ENCODE measurements around the gene UBE4B. TPM values are rescaled to one million over a fixed set of nuclear protein-coding genes. Genes with fewer than 3 reads are reported as not detected.

The UBE4B gene
- total RNA-seq (2012; rRNA removed) (39.3 and 41.9 TPM in 2 replicates), polyA plus RNA-seq (2012; rRNA removed) (24.6 and 26.5 TPM in 2 replicates), Bru-seq, nascent RNA (percentile 80 among the genes with signal in this experiment), BruChase-seq, experiment 1, labeled RNA remaining after a 6-hour chase (percentile 92 among the genes with signal in this experiment), BruChase-seq, experiment 2, labeled RNA remaining after a 2-hour chase (percentile 83 among the genes with signal in this experiment)
- 13.6 and 17.6 TPM in 2 replicates for polyA plus RNA-seq (2012; cell fraction: cytosol; rRNA removed)
- polyA plus RNA-seq (2012; cell fraction: nucleus; rRNA removed; ENCODE audit: low replicate concordance), result 28.2 and 61.0 TPM in 2 replicates
- long read RNA-seq, full-length matches to known transcripts, result 6 of 18 reads
- long read RNA-seq, partial matches to known transcripts, result 7 of 18 reads
- long read RNA-seq, other reads (novel, unspliced or antisense), result 5 of 18 reads

DNA sequence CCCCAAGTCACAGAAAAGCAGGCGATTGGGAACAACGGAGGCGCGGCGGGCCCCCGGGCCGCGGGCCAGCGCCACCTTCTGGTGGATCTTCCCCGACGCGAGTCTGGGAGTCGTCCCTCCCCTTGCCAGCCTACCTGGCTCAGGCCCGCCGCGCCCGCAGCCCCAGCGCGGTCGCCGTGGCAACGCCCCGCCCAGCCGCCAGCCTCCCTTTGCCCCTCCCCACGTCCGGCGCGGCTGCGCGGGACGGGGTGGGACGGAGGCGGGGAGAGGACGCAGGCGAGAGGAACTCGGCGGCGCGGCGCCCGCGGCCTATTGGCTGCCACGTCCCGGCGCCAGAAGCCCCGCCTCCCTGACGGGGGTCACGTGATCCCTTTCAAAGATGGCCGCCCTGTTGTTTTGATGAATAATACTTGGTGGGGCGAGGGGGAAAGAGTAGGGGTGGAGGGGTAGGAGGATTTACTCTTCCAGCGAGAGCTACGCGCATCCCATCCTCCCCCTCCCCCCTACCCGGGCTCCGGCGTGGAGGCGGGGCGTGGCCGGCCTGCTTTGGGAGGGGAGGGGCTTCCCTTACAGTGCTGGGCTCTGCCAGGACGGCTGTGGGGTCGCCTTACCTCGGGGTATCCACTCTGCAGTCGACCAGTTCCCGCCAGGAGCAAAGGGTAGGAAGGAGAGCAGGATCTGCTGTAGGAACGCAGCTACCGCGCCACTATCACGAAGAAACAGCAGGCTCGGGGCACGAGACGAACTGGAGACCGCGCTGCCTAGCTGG lies at the start of gene UBE4B:
UBE4B (plus strand) TSS at position 369 of the 769 bp plus-strand sequence. CDS start 713 bp downstream, outside the sequence.
- peak within 1 kb of the TSS; percentile 83 for H3K9ac ChIP-seq (ENCODE audit: low read depth, low read length)
- WGBS, 2 experiments (ENCODE audit: extremely low coverage in 2 of 2, insufficient read length in 1 of 2), result 0% methylated on average over 12 of the region's 73 CpGs; no CpG with 5 or more reads in 1 of the 2 experiments
- ChIA-PET POLR2A (ENCODE audit: unreplicated experiment) (no interaction called here), CTCF (interaction anchor here (2.8 kb wide), 1 partner anchor 83 kb away, joined by 6 read pairs; no protein-coding TSS in a partner anchor)
- peak; percentile 98 for ATAC-seq (ENCODE audit: low read depth)
- peak within 1 kb of the TSS; percentile 70 for H3K4me3 ChIP-seq (ENCODE audit: insufficient read depth, low read depth, low read length)
- peak within 1 kb of the TSS; percentile 94; the same call in 2 of the 3 replicates for H2BK15ac ChIP-seq (ENCODE audit: low read depth, low read length)
- peak within 1 kb of the TSS; percentile 75 for H4K5ac ChIP-seq (ENCODE audit: low read depth, low read length)
- H3K9me1 ChIP-seq (ENCODE audit: insufficient read depth, low read length), result no peaks in the 10 kb centered on the region
- H2BK120ac ChIP-seq (ENCODE audit: low read depth, low read length), result peak within 1 kb of the TSS; percentile 94
- peak within 1 kb of the TSS; percentile 91 for H3K14ac ChIP-seq (replicated peaks; ENCODE audit: low read depth, low read length)
- peak within 1 kb of the TSS; percentile 89 for H2AK5ac ChIP-seq (ENCODE audit: low read depth, low read length)
- H4K20me1 ChIP-seq (ENCODE audit: insufficient read depth, low read length), result peaks cover 5% of the 10 kb centered on the region; the same call in 1 of the 2 replicates
- peaks cover 6% of the 10 kb centered on the region; the same call in 1 of the 2 replicates for H3K4me1 ChIP-seq (ENCODE audit: control insufficient read depth, insufficient read depth, low read length)
- peak within 1 kb of the TSS; percentile 73 for H3K18ac ChIP-seq (ENCODE audit: low read depth, low read length)
- peak within 1 kb of the TSS; percentile 84 for H3K27ac ChIP-seq (ENCODE audit: insufficient read depth, low read length)
- peak within 1 kb of the TSS; percentile 96 for H2AFZ ChIP-seq (replicated peaks; ENCODE audit: low read length, poor library complexity)
- in situ Hi-C loops (cut with MboI; ENCODE audit: low sequenced_read_pairs) (no loop called here), dilution Hi-C loops (cut with HindIII; ENCODE audit: low sequenced_read_pairs, unreplicated experiment) (no loop called here), intact Hi-C loops (cut with micrococcal nuclease) (loop anchor here (1.0 to 10.0 kb wide), 5 partner anchors 45 to 392 kb away; partner anchors contain the start of genes KIF1B, LZIC and NMNAT1)
- H3K23ac ChIP-seq (ENCODE audit: low read depth, low read length), result peak within 1 kb of the TSS; percentile 97
- H3K56ac ChIP-seq (ENCODE audit: extremely low read depth, insufficient read depth, low read length), result peak within 1 kb of the TSS; percentile 86
- TSS peak; percentile 95 for BruUV-seq (replicated peaks)
- DNase-seq, result peak; percentile 97
- peak within 1 kb of the TSS; percentile 91 for H3K4ac ChIP-seq (ENCODE audit: low read depth, low read length)
- no peaks in the 10 kb centered on the region for H3K9me3 ChIP-seq (ENCODE audit: control insufficient read depth, insufficient read depth, low read length)
- H4K91ac ChIP-seq (ENCODE audit: insufficient read depth, low read depth, low read length), result peak within 1 kb of the TSS; percentile 92
- no peaks in the 10 kb centered on the region for H3K36me3 ChIP-seq (ENCODE audit: control insufficient read depth, insufficient read depth, low read length)
- H4K8ac ChIP-seq (ENCODE audit: low read depth in 2 of 2, low read length in 2 of 2), result peak within 1 kb of the TSS; percentile 83 to 95
- peak within 1 kb of the TSS; percentile 81 for H2BK5ac ChIP-seq (ENCODE audit: low read depth, low read length, poor library complexity, severe bottlenecking)
- TF ChIP-seq, protein P1, sequence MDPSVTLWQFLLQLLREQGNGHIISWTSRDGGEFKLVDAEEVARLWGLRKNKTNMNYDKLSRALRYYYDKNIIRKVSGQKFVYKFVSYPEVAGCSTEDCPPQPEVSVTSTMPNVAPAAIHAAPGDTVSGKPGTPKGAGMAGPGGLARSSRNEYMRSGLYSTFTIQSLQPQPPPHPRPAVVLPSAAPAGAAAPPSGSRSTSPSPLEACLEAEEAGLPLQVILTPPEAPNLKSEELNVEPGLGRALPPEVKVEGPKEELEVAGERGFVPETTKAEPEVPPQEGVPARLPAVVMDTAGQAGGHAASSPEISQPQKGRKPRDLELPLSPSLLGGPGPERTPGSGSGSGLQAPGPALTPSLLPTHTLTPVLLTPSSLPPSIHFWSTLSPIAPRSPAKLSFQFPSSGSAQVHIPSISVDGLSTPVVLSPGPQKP (IDR thresholded peaks at IDR 0.05; ENCODE audit: borderline replicate concordance, low read depth, low read length), result no peak; the same call in 1 of the 2 replicates
- TF ChIP-seq, protein P2, sequence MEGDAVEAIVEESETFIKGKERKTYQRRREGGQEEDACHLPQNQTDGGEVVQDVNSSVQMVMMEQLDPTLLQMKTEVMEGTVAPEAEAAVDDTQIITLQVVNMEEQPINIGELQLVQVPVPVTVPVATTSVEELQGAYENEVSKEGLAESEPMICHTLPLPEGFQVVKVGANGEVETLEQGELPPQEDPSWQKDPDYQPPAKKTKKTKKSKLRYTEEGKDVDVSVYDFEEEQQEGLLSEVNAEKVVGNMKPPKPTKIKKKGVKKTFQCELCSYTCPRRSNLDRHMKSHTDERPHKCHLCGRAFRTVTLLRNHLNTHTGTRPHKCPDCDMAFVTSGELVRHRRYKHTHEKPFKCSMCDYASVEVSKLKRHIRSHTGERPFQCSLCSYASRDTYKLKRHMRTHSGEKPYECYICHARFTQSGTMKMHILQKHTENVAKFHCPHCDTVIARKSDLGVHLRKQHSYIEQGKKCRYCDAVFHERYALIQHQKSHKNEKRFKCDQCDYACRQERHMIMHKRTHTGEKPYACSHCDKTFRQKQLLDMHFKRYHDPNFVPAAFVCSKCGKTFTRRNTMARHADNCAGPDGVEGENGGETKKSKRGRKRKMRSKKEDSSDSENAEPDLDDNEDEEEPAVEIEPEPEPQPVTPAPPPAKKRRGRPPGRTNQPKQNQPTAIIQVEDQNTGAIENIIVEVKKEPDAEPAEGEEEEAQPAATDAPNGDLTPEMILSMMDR (conservative IDR thresholded peaks at IDR 0.05; ENCODE audit: low read depth, low read length), result peak; percentile 87
- TF ChIP-seq MAZ (IDR thresholded peaks at IDR 0.05; ENCODE audit: borderline replicate concordance, low read depth, low read length), result peak; percentile 92
- peak; percentile 52 for TF ChIP-seq BHLHE40 (IDR thresholded peaks at IDR 0.05; ENCODE audit: low read depth, low read length)
- TF ChIP-seq SMC3 (IDR thresholded peaks at IDR 0.05; ENCODE audit: low read depth, low read length), result peak; percentile 69
- peak; percentile 78; the same call in 1 of the 2 replicates for TF ChIP-seq MXI1 (IDR thresholded peaks at IDR 0.05; ENCODE audit: borderline replicate concordance, low read depth, low read length)
- no peak; the same call in 1 of the 2 replicates for TF ChIP-seq POLR2A (IDR thresholded peaks at IDR 0.05; ENCODE audit: low read depth, low read length)
- peak; percentile 74 for TF ChIP-seq RAD21 (IDR thresholded peaks at IDR 0.05; ENCODE audit: low read length)
- no peak for TF ChIP-seq NFE2L2 (IDR thresholded peaks at IDR 0.05; ENCODE audit: low read depth, low read length)
- TF ChIP-seq, protein P3, sequence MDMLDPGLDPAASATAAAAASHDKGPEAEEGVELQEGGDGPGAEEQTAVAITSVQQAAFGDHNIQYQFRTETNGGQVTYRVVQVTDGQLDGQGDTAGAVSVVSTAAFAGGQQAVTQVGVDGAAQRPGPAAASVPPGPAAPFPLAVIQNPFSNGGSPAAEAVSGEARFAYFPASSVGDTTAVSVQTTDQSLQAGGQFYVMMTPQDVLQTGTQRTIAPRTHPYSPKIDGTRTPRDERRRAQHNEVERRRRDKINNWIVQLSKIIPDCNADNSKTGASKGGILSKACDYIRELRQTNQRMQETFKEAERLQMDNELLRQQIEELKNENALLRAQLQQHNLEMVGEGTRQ (IDR thresholded peaks at IDR 0.05; ENCODE audit: low read depth, low read length), result peak; percentile 97
- 0 out of 2 replicates have a peak, but pooled peaks have one; percentile 8 for TF ChIP-seq FOS (IDR thresholded peaks at IDR 0.05; ENCODE audit: low read depth, low read length)
- peak within 1 kb of the TSS; percentile 72 for H2AK9ac ChIP-seq (replicated peaks; ENCODE audit: low read depth, low read length, poor library complexity)
- peaks cover 0 to 22% of the 10 kb centered on the region in 2 experiments; a peak in 2 of 4 replicates for H3K79me1 ChIP-seq (ENCODE audit: low read depth in 1 of 2, low read length in 2 of 2)
- no peaks in the 10 kb centered on the region for H3K27me3 ChIP-seq (ENCODE audit: control insufficient read depth, insufficient read depth, low read length)
- H2BK20ac ChIP-seq (ENCODE audit: low read depth, low read length), result peak within 1 kb of the TSS; percentile 77
- peak within 1 kb of the TSS; percentile 90 for H3K4me2 ChIP-seq (ENCODE audit: low read depth, low read length)
